ENCODE results near the gene APH1B. TPM values are rescaled to one million over a fixed set of nuclear protein-coding genes. Genes with fewer than 3 reads are reported as not detected.

APH1B gene
- total RNA-seq = 11.7 and 22.6 TPM in 2 replicates

GRCh38 chr15:63277038-63277892 lies at the start of gene APH1B:
Gene APH1B, plus strand, starts transcription at chr15:63277605. Its CDS starts 19 bp downstream, at chr15:63277624.

Other genes starting within 250 kb of the APH1B start
- gene TPM1, start 234.9 kb upstream of the APH1B start, total RNA-seq = 844 and 998 TPM in 2 replicates
- gene LACTB, start 155.7 kb upstream of the APH1B start, total RNA-seq = 37.0 and 62.3 TPM in 2 replicates
- gene RPS27L, start 120.1 kb upstream of the APH1B start, total RNA-seq = 372 and 463 TPM in 2 replicates
- gene RAB8B, start 88.0 kb upstream of the APH1B start, total RNA-seq = 76.5 and 184 TPM in 2 replicates
- 60.4 and 195 TPM in 2 replicates for gene CA12, start 104.2 kb downstream of the APH1B start, total RNA-seq
- 33.8 and 36.4 TPM in 2 replicates for gene USP3, start 227.0 kb downstream of the APH1B start, total RNA-seq